SK-N-SH (cell line): Measurements from ENCODE around the gene MAPK14.

ENCODE experiments used
- FOXJ3 ChIP-seq: sonication (generic); formaldehyde crosslinking; IDR thresholded peaks from 2 replicates; pipeline ENCODE4 v1.5.1; 2020; ENCODE audit warnings: mild to moderate bottlenecking, missing genetic modification reagents
- POLR2AphosphoS5 ChIP-seq: IDR thresholded peaks from 2 replicates; pipeline ENCODE4 v1.6.1; 2012; ENCODE audit warnings: low read depth, low read length
- TF ChIP-seq, protein P1 (sequence below): fragments of 150-350 bp; IDR thresholded peaks from 2 replicates; pipeline ENCODE4 v1.6.1; 2017; ENCODE audit warnings: antibody characterized with exemption, low read length, low read depth, borderline replicate concordance
- TF ChIP-seq, protein P2 (sequence below): fragments of 200-600 bp; sonication (generic); IDR thresholded peaks from 2 replicates; pipeline ENCODE4 v1.6.1; 2017; ENCODE audit warnings: antibody characterized with exemption, mild to moderate bottlenecking, moderate library complexity

- TF ChIP-seq, protein P1, sequence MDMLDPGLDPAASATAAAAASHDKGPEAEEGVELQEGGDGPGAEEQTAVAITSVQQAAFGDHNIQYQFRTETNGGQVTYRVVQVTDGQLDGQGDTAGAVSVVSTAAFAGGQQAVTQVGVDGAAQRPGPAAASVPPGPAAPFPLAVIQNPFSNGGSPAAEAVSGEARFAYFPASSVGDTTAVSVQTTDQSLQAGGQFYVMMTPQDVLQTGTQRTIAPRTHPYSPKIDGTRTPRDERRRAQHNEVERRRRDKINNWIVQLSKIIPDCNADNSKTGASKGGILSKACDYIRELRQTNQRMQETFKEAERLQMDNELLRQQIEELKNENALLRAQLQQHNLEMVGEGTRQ: no peak
- TF ChIP-seq, protein P2, sequence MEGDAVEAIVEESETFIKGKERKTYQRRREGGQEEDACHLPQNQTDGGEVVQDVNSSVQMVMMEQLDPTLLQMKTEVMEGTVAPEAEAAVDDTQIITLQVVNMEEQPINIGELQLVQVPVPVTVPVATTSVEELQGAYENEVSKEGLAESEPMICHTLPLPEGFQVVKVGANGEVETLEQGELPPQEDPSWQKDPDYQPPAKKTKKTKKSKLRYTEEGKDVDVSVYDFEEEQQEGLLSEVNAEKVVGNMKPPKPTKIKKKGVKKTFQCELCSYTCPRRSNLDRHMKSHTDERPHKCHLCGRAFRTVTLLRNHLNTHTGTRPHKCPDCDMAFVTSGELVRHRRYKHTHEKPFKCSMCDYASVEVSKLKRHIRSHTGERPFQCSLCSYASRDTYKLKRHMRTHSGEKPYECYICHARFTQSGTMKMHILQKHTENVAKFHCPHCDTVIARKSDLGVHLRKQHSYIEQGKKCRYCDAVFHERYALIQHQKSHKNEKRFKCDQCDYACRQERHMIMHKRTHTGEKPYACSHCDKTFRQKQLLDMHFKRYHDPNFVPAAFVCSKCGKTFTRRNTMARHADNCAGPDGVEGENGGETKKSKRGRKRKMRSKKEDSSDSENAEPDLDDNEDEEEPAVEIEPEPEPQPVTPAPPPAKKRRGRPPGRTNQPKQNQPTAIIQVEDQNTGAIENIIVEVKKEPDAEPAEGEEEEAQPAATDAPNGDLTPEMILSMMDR: no peak
- no peak for TF ChIP-seq POLR2AphosphoS5
- no peak for TF ChIP-seq FOXJ3 (CRISPR knock-in tag)
Measured at GRCh38 chr6:36015666-36016065, 11.9 kb upstream of the MAPK14 start.
